CD4-positive, alpha-beta T cell treated with Interleukin-6 for 4 hours (primary cell): Measurements from ENCODE around the gene OR13C4.
"Not testable (repeated sequence)": the region's sequence is repeated elsewhere in the genome, so short reads cannot be mapped to it uniquely, and the experiment has no call there.

ENCODE experiments used
- DNase-seq: peaks from one replicate; pipeline ENCODE4 v3.0.0-alpha.2; 2020; ENCODE audit warnings: mixed read lengths

The OR13C4 gene

GRCh38 chr9:104527109-104527508, at the start of gene OR13C4:
TSS of gene OR13C4 (minus strand) at chr9:104527209. CDS start at chr9:104527209, 0 bp downstream.
- no peak for DNase-seq

- no peak for DNase-seq
Measured at GRCh38 chr9:104575456-104575855, 48.4 kb upstream of the OR13C4 start.

DNA sequence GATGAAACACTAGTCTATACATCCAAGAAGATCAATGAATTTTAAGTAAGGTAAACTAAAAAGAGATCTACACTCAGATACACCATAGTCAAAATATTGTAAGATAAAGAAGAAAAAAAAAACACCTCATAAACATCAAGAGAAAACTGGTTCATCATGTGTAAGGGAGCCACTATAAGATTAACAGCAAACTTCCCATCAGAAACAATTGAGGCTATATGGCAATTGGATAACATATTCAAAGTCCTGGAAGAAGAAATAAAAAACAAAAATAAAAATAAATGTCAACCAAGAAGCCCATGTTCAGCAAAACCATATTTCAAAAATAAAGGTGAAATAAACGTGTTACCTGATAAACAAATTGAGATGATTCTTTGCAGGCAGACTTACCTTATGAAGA, 45.6 kb upstream of the OR13C4 start:
- no peak for DNase-seq

DNA sequence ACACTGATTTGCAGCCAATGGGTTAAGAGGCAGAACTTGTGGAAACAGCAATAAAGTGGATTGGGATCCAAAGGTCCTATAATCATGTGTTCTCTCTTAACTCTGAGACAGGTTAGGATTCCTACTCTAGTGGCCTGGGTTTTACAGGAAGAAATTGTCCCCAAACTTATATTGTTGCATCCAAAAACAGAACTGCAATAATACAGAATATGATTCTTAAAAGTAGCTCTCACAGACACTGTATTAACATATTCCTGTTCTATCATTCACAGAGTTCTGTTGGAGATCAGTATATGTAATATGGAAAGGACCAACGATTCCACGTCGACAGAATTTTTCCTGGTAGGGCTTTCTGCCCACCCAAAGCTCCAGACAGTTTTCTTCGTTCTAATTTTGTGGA, 41.9 kb upstream of the OR13C4 start, which contains the start of gene OR13C8:
Gene OR13C8 (plus strand): TSS at position 301 of the 400 bp plus-strand sequence. CDS start 0 bp downstream, at position 301.
- no peak for DNase-seq

DNA sequence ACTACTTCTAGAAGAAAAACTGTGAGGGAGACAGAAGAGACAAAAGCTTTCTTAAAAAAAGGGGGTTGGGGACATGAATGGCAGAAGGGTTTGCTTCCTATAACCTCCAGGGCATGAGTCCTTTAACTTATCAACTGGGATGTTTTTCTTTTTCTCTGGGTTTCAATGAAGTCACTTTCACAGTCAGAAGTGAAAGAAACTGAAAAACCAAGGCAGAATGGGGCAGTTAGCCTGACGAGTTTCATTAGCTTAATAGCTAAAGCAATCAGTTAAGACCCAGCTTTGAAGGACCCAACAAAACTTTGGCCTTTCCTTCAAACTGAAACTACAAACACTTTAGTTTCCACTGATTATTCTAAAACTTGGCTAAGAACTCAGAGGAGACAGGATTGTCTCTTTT, 37.3 kb upstream of the OR13C4 start:
- DNase-seq = no peak

DNA sequence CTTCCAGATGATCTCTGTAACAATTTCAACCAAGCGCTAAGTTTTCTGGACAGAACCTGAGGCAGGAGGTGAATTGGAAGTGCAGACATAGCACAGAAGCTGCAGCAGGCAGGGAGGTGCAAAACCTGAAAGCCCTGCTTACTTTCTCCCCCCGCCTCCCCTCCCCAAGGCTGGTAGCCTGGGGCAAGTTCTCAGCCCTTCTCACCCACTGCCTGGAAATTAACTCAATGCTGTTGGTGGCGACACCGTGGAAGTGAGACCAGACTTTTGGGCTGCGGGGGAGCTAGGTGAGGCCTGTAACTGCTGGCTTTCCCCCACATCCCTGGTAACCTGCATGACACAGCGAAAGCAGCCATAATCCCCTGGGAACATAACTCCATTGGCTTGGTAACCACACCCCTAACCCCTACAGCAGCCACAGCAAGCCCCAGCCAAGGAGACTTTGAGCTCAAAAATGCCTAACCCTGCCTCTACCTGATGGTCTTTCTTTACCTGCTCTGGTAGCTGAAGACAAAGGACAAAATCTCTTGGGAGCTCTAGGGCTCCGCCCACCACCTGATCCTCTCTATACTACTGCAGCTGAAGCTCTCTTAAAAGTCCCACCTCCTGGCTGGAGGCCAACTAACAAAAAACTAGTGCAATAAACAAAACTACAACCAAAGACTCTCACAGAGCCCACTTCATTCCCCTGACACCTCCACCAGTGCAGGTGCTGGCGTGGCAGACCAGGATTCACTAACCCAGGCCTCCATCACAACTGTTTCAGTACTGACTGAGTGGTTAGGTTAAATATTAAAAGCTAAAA, 30.0 kb upstream of the OR13C4 start:
- DNase-seq = no peak

- DNase-seq = no peak
Measured at GRCh38 chr9:104555521-104555920, 28.5 kb upstream of the OR13C4 start.

DNA sequence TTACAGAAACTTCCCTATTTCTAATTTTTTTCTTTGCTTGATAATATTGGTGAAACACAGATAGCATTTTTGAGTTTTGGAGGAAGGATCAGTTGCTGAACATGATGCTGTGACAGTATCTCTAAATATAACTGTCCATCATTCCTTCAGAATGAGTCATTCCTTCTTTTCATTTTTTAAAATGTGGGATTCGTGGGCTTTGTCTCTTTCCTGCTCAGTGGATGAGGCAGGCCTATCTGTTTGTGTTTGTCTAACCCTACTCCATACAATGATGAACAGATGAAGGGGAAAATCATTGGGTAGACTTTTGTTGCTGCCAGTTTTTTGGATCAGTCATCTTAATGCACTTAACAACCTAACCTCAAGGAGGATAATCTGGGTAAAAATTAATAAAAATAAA, 26.3 kb upstream of the OR13C4 start:
- no peak for DNase-seq

DNA sequence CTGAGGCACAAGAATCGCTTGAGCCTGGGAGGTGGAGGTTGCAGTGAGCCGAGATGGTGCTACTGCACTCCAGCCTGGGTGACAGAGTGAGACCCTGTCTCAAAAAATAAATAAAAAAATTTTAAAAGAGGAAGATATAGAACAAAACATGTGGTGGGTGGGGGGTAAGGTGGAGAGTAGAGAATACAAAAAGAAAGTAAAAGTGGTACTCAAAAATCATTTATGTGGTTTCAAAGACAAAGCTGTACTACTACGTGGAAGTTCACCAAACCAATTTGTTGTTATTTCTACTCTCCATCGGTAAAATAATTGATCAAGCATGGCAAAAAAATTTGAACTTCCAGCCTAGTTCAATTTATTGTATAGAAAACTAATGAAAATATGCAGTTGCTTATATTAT, 17.6 kb upstream of the OR13C4 start:
- DNase-seq = no peak

- no peak for DNase-seq
Measured at GRCh38 chr9:104539275-104539674, 12.3 kb upstream of the OR13C4 start.

DNA sequence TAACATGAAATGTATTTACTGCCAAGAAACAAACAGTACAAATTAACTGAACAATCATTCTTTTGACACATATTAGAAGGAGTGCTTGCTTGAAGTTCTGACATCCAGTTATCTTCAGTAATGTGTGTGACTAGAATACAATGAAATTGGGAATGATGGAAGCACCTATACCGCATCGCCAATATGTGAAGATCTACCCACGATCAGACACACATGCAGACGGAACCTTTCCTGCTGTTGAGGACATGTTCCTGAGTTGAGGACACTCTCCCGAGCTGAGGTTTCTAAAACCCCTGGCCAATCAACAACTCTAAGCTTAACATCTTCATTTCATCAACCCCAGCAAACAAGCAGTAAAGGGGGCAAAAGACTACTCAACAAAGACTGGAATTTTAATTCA, 9.7 kb upstream of the OR13C4 start, which contains the start of gene OR13C3:
Gene OR13C3 (minus strand): TSS at position 101 of the 400 bp plus-strand sequence. CDS start 133 bp downstream, outside the sequence.
- no peak for DNase-seq

GRCh38 chr9:104520241-104520640, 6.8 kb downstream of the OR13C4 start:
- not testable (repeated sequence) for DNase-seq

- DNase-seq = no peak
Measured at GRCh38 chr9:104514901-104515300, 12.1 kb downstream of the OR13C4 start.

GRCh38 chr9:104506565-104506964, 20.4 kb downstream of the OR13C4 start:
- no peak for DNase-seq

DNA sequence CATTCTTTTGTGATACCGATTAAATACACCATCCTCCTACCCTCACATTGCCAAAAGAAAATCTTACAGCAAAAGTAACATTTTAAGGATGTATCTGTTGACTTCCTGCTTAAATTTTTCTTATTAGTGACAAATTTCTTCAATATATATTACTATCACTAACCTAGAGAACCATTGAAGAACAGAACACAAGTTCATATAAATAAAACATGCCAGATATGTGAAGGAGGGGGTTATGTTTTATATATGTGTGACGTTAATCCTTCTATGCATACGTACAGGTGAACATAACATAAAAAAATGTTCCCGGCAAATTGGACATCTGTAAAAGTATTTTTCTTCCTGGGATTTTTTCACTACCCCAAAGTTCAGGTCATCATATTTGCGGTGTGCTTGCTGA, 23.0 kb downstream of the OR13C4 start, which contains the start of gene OR13F1:
Gene OR13F1 (plus strand): TSS at position 301 of the 400 bp plus-strand sequence. CDS start 0 bp downstream, at position 301.
- DNase-seq = no peak

DNA sequence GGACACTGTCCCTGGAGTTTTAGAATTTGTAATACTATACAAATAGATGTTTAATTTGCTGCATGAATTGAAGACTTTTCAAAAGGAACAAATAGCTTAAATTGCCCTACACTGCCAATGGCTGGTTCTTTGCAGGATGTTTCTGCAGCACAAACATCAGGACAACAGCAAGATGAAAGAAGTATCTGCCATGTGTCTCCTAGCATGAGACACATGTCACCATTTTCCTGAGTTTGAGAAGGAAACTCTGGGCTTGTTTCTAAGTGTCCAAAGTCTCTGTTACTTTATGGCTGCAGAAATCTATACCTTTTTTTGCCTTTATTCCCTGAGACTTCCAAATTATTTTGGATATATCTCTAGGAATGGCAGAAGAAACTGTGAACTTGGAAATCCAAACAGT, 23.6 kb downstream of the OR13C4 start:
- DNase-seq = no peak

DNA sequence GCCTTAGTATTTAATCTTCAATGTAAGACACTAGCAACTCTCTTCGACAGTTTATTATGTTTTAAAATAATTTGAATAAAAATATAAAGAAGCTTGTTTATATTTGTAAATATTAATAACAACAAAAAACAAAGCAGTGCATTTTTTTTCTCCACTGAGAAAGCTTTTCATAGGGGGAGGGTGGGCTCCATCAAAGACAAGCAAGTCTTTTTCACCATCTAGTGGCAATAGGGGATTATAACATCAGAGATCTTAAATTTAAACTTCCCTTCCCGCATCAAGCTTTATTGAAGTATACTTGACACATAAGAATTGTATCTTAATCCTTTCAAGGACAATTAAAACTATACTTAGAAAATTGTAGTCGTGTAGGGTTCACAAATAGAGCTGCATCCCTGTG, 32.2 kb downstream of the OR13C4 start:
- no peak for DNase-seq

GRCh38 chr9:104485014-104485413, 42.0 kb downstream of the OR13C4 start:
- DNase-seq = no peak

DNA sequence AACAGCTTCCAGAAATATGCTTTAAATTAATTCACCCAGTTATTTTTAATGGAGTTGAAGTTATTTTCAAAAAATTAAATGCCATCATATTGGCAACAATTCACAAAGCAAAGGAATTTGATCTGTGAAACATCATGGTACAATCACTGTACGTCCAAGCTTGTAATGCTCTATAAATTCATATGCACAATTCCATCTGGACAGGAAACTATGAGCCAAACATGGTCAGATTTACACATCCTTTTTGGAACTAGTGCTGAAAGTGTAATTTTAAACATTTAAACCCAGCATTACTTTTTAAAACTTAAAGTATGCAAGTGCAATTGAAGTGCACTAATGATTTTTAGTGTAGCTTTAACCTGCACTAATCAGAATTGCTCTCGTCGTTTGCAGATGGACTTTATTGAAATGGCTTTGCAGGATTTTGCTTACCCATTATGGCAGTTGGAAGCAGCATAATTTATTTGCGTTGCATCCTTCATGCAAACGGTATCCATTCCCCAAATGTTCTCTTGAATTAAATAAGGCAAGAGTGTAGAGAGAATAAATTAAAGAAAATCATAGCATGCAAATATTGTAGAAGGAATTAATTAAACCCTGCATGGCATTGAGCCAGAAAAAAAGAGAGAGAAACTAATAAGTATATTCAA, 44.0 kb downstream of the OR13C4 start:
- DNase-seq = no peak
